Measurements from ENCODE around the gene HLA-DOA. TPM values are rescaled to one million over a fixed set of nuclear protein-coding genes. Genes with fewer than 3 reads are reported as not detected.

Gene HLA-DOA
- total RNA-seq, 4 donors from 2014 or later: 0.20 to 2.9 (median 0.86) TPM

GRCh38 chr6:33034554-33034953 lies 25.2 kb upstream of the HLA-DOA start:
- intact Hi-C loops (cut with DNase I; ENCODE audit: low total_unique reads): no loop called here
- no peaks in the 10 kb centered on the region for H3K36me3 ChIP-seq
- H3K27ac ChIP-seq: no peak overlapping the region
- H3K4me1 ChIP-seq: no peaks in the 10 kb centered on the region
- H3K9me3 ChIP-seq: no peaks in the 10 kb centered on the region
- no peak for DNase-seq
- TF ChIP-seq POLR2A (IDR thresholded peaks at IDR 0.05): no peak
- TF ChIP-seq, protein P1, sequence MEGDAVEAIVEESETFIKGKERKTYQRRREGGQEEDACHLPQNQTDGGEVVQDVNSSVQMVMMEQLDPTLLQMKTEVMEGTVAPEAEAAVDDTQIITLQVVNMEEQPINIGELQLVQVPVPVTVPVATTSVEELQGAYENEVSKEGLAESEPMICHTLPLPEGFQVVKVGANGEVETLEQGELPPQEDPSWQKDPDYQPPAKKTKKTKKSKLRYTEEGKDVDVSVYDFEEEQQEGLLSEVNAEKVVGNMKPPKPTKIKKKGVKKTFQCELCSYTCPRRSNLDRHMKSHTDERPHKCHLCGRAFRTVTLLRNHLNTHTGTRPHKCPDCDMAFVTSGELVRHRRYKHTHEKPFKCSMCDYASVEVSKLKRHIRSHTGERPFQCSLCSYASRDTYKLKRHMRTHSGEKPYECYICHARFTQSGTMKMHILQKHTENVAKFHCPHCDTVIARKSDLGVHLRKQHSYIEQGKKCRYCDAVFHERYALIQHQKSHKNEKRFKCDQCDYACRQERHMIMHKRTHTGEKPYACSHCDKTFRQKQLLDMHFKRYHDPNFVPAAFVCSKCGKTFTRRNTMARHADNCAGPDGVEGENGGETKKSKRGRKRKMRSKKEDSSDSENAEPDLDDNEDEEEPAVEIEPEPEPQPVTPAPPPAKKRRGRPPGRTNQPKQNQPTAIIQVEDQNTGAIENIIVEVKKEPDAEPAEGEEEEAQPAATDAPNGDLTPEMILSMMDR (IDR thresholded peaks at IDR 0.05 in 4 of 5, conservative IDR thresholded peaks at IDR 0.05 in 1 of 5): no peak
- no peak for ATAC-seq
- H3K4me3 ChIP-seq: no peak overlapping the region
- H3K27me3 ChIP-seq: peaks cover 0 to 16% (median 0%) of the 10 kb centered on the region in 3 donors
- in situ Hi-C loops (cut with MboI; ENCODE audit: low sequenced_read_pairs in 4 of 4): no loop called here

DNA sequence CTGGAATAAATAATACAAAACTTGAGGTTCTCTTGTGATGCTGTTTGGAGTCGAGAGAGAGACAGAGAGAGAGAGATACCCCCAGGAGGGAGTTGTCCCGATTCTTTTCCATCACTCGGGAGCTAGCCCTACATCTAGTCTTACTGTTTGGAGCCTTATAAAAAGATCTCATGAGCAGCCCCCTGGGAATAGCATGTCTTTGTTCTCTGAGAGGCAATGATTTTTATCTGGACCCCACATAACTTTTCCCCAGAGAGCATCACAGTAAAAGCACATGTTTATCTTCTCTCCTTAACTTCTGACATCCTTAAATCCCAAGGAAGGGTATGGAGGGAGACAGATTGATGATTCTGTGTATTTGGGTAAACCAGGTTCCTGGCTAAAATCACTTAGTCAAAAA lies 20.9 kb upstream of the HLA-DOA start:
- in situ Hi-C loops (cut with MboI; ENCODE audit: low sequenced_read_pairs in 4 of 4): no loop called here
- Histone ChIP-seq H3K9me3 (no peaks in the 10 kb centered on the region), H3K27ac (peak overlapping the region in 3 of 4 donors; percentile 59 to 74 (median 72)), H3K4me1 (no peaks in the 10 kb centered on the region), H3K27me3 (peaks cover 0 to 12% (median 0%) of the 10 kb centered on the region in 3 donors), H3K4me3 (no peak overlapping the region), H3K36me3 (no peaks in the 10 kb centered on the region)
- no peak for TF ChIP-seq POLR2A (IDR thresholded peaks at IDR 0.05)
- TF ChIP-seq, protein P1 (IDR thresholded peaks at IDR 0.05 in 4 of 5, conservative IDR thresholded peaks at IDR 0.05 in 1 of 5): no peak
- intact Hi-C loops (cut with DNase I; ENCODE audit: low total_unique reads): no loop called here
- ATAC-seq (no peak), DNase-seq (no peak)

DNA sequence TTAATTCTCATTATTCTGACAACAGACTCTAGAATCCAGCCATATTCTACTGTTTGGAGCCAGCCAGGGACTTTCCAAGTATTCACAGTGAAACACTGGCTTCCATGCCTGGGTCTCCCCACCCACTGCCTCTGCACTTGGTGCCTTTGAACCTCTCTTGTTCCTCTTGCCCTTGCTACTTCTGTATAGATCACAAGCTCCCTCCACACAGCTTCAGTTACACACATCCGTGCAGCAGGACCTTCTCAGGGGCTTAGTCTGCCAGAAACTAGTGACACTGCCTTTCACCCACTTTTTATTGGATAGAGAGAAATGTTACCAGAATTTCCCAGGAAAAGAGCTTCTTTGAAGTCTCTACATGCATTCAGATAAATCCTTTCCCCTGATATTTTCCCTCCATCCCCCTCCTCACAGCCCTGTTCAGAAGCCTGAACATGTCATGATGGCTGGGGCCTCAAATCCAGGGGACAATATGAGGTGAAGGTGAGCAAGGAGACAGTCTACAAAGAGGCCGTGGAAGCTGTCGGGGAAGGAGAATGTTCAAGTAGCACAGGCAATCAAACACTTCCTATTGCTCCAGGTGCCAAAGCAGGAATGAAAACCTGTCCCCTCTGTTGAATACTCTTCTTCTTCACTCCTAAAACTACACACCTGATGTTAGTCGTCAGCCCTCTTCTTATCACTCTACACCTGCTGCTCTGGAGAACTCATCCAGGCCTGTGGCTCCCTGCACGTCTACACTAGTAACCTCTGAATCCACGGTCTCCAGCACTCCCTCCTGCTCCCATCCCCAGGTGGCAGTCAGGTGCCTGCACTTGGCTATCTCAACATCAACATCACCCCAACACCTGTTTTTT lies 20.2 kb upstream of the HLA-DOA start:
- H3K27me3 ChIP-seq: peaks cover 0 to 6% (median 0%) of the 10 kb centered on the region in 3 donors
- no peaks in the 10 kb centered on the region for H3K9me3 ChIP-seq
- ATAC-seq (peak; percentile 72 to 90), DNase-seq (peak in 1 of 2 donors; percentile 34)
- TF ChIP-seq, protein P1 (IDR thresholded peaks at IDR 0.05 in 4 of 5, conservative IDR thresholded peaks at IDR 0.05 in 1 of 5): no peak
- peak in 1 of 2 donors; percentile 31 for TF ChIP-seq POLR2A (IDR thresholded peaks at IDR 0.05)
- intact Hi-C loops (cut with DNase I; ENCODE audit: low total_unique reads) (no loop called here), in situ Hi-C loops (cut with MboI; ENCODE audit: low sequenced_read_pairs in 4 of 4) (no loop called here)
- H3K4me3 ChIP-seq: no peak overlapping the region
- no peaks in the 10 kb centered on the region for H3K36me3 ChIP-seq
- no peaks in the 10 kb centered on the region for H3K4me1 ChIP-seq
- peak overlapping the region; percentile 49 to 75 (median 66) for H3K27ac ChIP-seq

- Histone ChIP-seq H3K36me3 (no peaks in the 10 kb centered on the region), H3K27ac (peak overlapping the region in 3 of 4 donors; percentile 59 to 75 (median 74)), H3K4me3 (no peak overlapping the region), H3K9me3 (no peaks in the 10 kb centered on the region), H3K27me3 (peaks cover 0 to 4% (median 0%) of the 10 kb centered on the region in 3 donors), H3K4me1 (no peaks in the 10 kb centered on the region)
- TF ChIP-seq POLR2A (IDR thresholded peaks at IDR 0.05): no peak
- TF ChIP-seq, protein P1 (IDR thresholded peaks at IDR 0.05 in 4 of 5, conservative IDR thresholded peaks at IDR 0.05 in 1 of 5): no peak
- no peak for DNase-seq
- ATAC-seq: no peak
- in situ Hi-C loops (cut with MboI; ENCODE audit: low sequenced_read_pairs in 4 of 4) (no loop called here), intact Hi-C loops (cut with DNase I; ENCODE audit: low total_unique reads) (no loop called here)
Measured at GRCh38 chr6:33028220-33028849, 18.9 kb upstream of the HLA-DOA start.
